Activated naive CD4-positive, alpha-beta T cell treated with anti-CD3 and anti-CD28 coated beads for 36 hours (primary cell): ENCODE measurements around the gene FOXP3. TPM values are rescaled to one million over a fixed set of nuclear protein-coding genes. Genes with fewer than 3 reads are reported as not detected.

Source experiments
- CTCF ChIA-PET: fragments of 350-600 bp; sonication (Branson Sonifier 250); formaldehyde crosslinking; loops from one replicate; lab custom pipeline; 2021; ENCODE audit warnings: antibody characterized with exemption; lab: Charles Lee
- DNase-seq: peaks from one replicate; pipeline ENCODE4 v3.0.0-alpha.2; 2020
- H3K27ac Mint-ChIP-seq: one replicate; pipeline ENCODE4 v1.8.0; 2021; ENCODE audit warnings: mild to moderate bottlenecking, mixed read lengths
- H3K27me3 Mint-ChIP-seq: one replicate; pipeline ENCODE4 v1.8.0; 2021; ENCODE audit warnings: low read depth, mixed read lengths
- H3K36me3 Mint-ChIP-seq: one replicate; pipeline ENCODE4 v1.8.0; 2021; ENCODE audit warnings: low read depth, mixed read lengths
- H3K4me1 Mint-ChIP-seq: one replicate; pipeline ENCODE4 v1.8.0; 2021; ENCODE audit warnings: low read depth, mixed read lengths
- H3K4me3 Mint-ChIP-seq: one replicate; pipeline ENCODE4 v1.8.0; 2021; ENCODE audit warnings: mild to moderate bottlenecking, moderate library complexity, mixed read lengths
- H3K9me3 Mint-ChIP-seq: one replicate; pipeline ENCODE4 v1.8.0; 2021; ENCODE audit warnings: mixed read lengths
- intact Hi-C: fragments of 100-400 bp; cut with micrococcal nuclease; formaldehyde crosslinking; loops from one replicate; pipeline ENCODE4 v1.15.1; 2023
- total RNA-seq, 2 experiments: library from RNA; stranded (reverse); gene quantifications; one replicate each; pipeline ENCODE4 v1.2.3, GENCODE V29; 2021

FOXP3 gene
- total RNA-seq, 2 experiments from 2014 or later, result 7.1 to 7.5 TPM

GRCh38 chrX:49228185-49228584 lies 36.3 kb downstream of the FOXP3 start:
- Mint-ChIP-seq H3K27me3 (no peaks in the 10 kb centered on the region), H3K9me3 (no peaks in the 10 kb centered on the region), H3K36me3 (no peaks in the 10 kb centered on the region), H3K27ac (no peak overlapping the region), H3K4me3 (no peak overlapping the region), H3K4me1 (peaks cover 8% of the 10 kb centered on the region)
- intact Hi-C loops, result no loop called here
- CTCF ChIA-PET, result interaction anchor here (1.2 kb wide), 1 partner anchor 35 kb away, joined by 4 read pairs; no protein-coding TSS in a partner anchor
- DNase-seq, result no peak

GRCh38 chrX:49227726-49228125 lies 36.8 kb downstream of the FOXP3 start:
- Mint-ChIP-seq H3K36me3 (no peaks in the 10 kb centered on the region), H3K27me3 (no peaks in the 10 kb centered on the region), H3K27ac (no peak overlapping the region), H3K4me3 (no peak overlapping the region), H3K4me1 (peaks cover 8% of the 10 kb centered on the region), H3K9me3 (no peaks in the 10 kb centered on the region)
- intact Hi-C loops, result no loop called here
- CTCF ChIA-PET, result no interaction called here
- no peak for DNase-seq

- Mint-ChIP-seq H3K27ac (no peak overlapping the region), H3K36me3 (no peaks in the 10 kb centered on the region), H3K27me3 (no peaks in the 10 kb centered on the region), H3K4me1 (peaks cover 8% of the 10 kb centered on the region), H3K9me3 (no peaks in the 10 kb centered on the region), H3K4me3 (no peak overlapping the region)
- CTCF ChIA-PET, result interaction anchor here (0.9 kb wide), 1 partner anchor 34 kb away, joined by 3 read pairs; no protein-coding TSS in a partner anchor
- intact Hi-C loops, result no loop called here
- DNase-seq, result no peak
Measured at GRCh38 chrX:49226946-49227345, 37.6 kb downstream of the FOXP3 start.

GRCh38 chrX:49225858-49226257 lies 38.7 kb downstream of the FOXP3 start:
- DNase-seq, result no peak
- H3K36me3 Mint-ChIP-seq, result no peaks in the 10 kb centered on the region
- CTCF ChIA-PET, result no interaction called here
- no peaks in the 10 kb centered on the region for H3K9me3 Mint-ChIP-seq
- no peak overlapping the region for H3K27ac Mint-ChIP-seq
- intact Hi-C loops, result no loop called here
- no peaks in the 10 kb centered on the region for H3K27me3 Mint-ChIP-seq
- H3K4me1 Mint-ChIP-seq, result peaks cover 4% of the 10 kb centered on the region
- H3K4me3 Mint-ChIP-seq, result no peak overlapping the region

- no peak for DNase-seq
- Mint-ChIP-seq H3K4me1 (no peaks in the 10 kb centered on the region), H3K27me3 (no peaks in the 10 kb centered on the region), H3K36me3 (no peaks in the 10 kb centered on the region), H3K4me3 (no peak overlapping the region), H3K27ac (no peak overlapping the region), H3K9me3 (no peaks in the 10 kb centered on the region)
- intact Hi-C loops, result no loop called here
- CTCF ChIA-PET, result no interaction called here
Measured at GRCh38 chrX:49221868-49222267, 42.6 kb downstream of the FOXP3 start.

- H3K27ac Mint-ChIP-seq, result no peak overlapping the region
- DNase-seq, result no peak
- H3K27me3 Mint-ChIP-seq, result no peaks in the 10 kb centered on the region
- H3K9me3 Mint-ChIP-seq, result no peaks in the 10 kb centered on the region
- intact Hi-C loops, result no loop called here
- H3K4me3 Mint-ChIP-seq, result no peak overlapping the region
- H3K4me1 Mint-ChIP-seq, result no peaks in the 10 kb centered on the region
- CTCF ChIA-PET, result no interaction called here
- H3K36me3 Mint-ChIP-seq, result no peaks in the 10 kb centered on the region
Measured at GRCh38 chrX:49220100-49220499, 44.4 kb downstream of the FOXP3 start.

- H3K27ac Mint-ChIP-seq, result no peak overlapping the region
- H3K4me3 Mint-ChIP-seq, result no peak overlapping the region
- CTCF ChIA-PET, result interaction anchor here (0.7 kb wide), 1 partner anchor 22 kb away, joined by 3 read pairs; no protein-coding TSS in a partner anchor
- no peak for DNase-seq
- no peaks in the 10 kb centered on the region for H3K4me1 Mint-ChIP-seq
- no peaks in the 10 kb centered on the region for H3K36me3 Mint-ChIP-seq
- no peaks in the 10 kb centered on the region for H3K27me3 Mint-ChIP-seq
- no peaks in the 10 kb centered on the region for H3K9me3 Mint-ChIP-seq
- intact Hi-C loops, result no loop called here
Measured at GRCh38 chrX:49214996-49215526, 49.4 kb downstream of the FOXP3 start.

- DNase-seq, result no peak
- H3K4me3 Mint-ChIP-seq, result no peak overlapping the region
- H3K27ac Mint-ChIP-seq, result no peak overlapping the region
- intact Hi-C loops, result no loop called here
- H3K27me3 Mint-ChIP-seq, result no peaks in the 10 kb centered on the region
- H3K9me3 Mint-ChIP-seq, result no peaks in the 10 kb centered on the region
- CTCF ChIA-PET, result interaction anchor here (0.7 kb wide), 1 partner anchor 21 kb away, joined by 3 read pairs; no protein-coding TSS in a partner anchor
- H3K36me3 Mint-ChIP-seq, result no peaks in the 10 kb centered on the region
- H3K4me1 Mint-ChIP-seq, result no peaks in the 10 kb centered on the region
Measured at GRCh38 chrX:49214416-49214815, 50.1 kb downstream of the FOXP3 start.

GRCh38 chrX:49212861-49213260 lies 51.6 kb downstream of the FOXP3 start:
- Mint-ChIP-seq H3K4me1 (no peaks in the 10 kb centered on the region), H3K27ac (no peak overlapping the region), H3K4me3 (no peak overlapping the region), H3K27me3 (no peaks in the 10 kb centered on the region), H3K36me3 (no peaks in the 10 kb centered on the region), H3K9me3 (no peaks in the 10 kb centered on the region)
- intact Hi-C loops, result no loop called here
- no peak for DNase-seq
- CTCF ChIA-PET, result no interaction called here

- no peaks in the 10 kb centered on the region for H3K27me3 Mint-ChIP-seq
Measured at GRCh38 chrX:49212209-49212608, 52.3 kb downstream of the FOXP3 start.

GRCh38 chrX:49211074-49211473 lies 53.4 kb downstream of the FOXP3 start:
- CTCF ChIA-PET, result no interaction called here
- no peaks in the 10 kb centered on the region for H3K36me3 Mint-ChIP-seq
- no peaks in the 10 kb centered on the region for H3K9me3 Mint-ChIP-seq
- H3K27ac Mint-ChIP-seq, result no peak overlapping the region
- H3K4me3 Mint-ChIP-seq, result no peak overlapping the region
- intact Hi-C loops, result no loop called here
- H3K27me3 Mint-ChIP-seq, result no peaks in the 10 kb centered on the region
- no peak for DNase-seq
- no peaks in the 10 kb centered on the region for H3K4me1 Mint-ChIP-seq

More at GRCh38 chrX:49212209-49212608, 52.3 kb downstream of the FOXP3 start:
- Mint-ChIP-seq H3K36me3 (no peaks in the 10 kb centered on the region), H3K4me1 (no peaks in the 10 kb centered on the region), H3K4me3 (no peak overlapping the region), H3K27ac (no peak overlapping the region), H3K9me3 (no peaks in the 10 kb centered on the region)
- intact Hi-C loops, result no loop called here
- no peak for DNase-seq
- CTCF ChIA-PET, result interaction anchor here (0.5 kb wide), 1 partner anchor 26 kb away, joined by 3 read pairs; the partner anchor contains the start of gene PRICKLE3

- Mint-ChIP-seq H3K4me1 (no peaks in the 10 kb centered on the region), H3K27ac (no peak overlapping the region), H3K4me3 (no peak overlapping the region), H3K36me3 (no peaks in the 10 kb centered on the region), H3K9me3 (no peaks in the 10 kb centered on the region), H3K27me3 (no peaks in the 10 kb centered on the region)
- intact Hi-C loops, result no loop called here
- no peak for DNase-seq
- CTCF ChIA-PET, result no interaction called here
Measured at GRCh38 chrX:49210406-49210805, 54.1 kb downstream of the FOXP3 start.
